OCI-LY1 (cell line): ENCODE data around the gene HIVEP2.

Experiments
- H2AFZ ChIP-seq: fragments of 200-600 bp; sonication (generic), shearing (Covaris generic); 2 replicates; pipeline ENCODE4 v1.6.0; 2014; ENCODE audit warnings: antibody characterized with exemption, mild to moderate bottlenecking, low read length
- H3F3A ChIP-seq: fragments of 200-600 bp; sonication (generic), shearing (Covaris generic); 2 replicates; pipeline ENCODE4 v1.6.0; 2014; ENCODE audit warnings: mild to moderate bottlenecking, antibody characterized with exemption, low read length, moderate library complexity; ENCODE audit not compliant: insufficient read depth
- H3K27ac ChIP-seq: fragments of 200-600 bp; sonication (generic); 2 replicates; pipeline ENCODE4 v1.5.1; 2014; ENCODE audit warnings: low read length, mixed run types, mild to moderate bottlenecking, low read depth; ENCODE audit not compliant: poor library complexity, severe bottlenecking
- H3K27me3 ChIP-seq: fragments of 200-600 bp; sonication (generic); 2 replicates; pipeline ENCODE4 v1.6.0; 2014; ENCODE audit warnings: antibody characterized with exemption, mild to moderate bottlenecking, low read length, moderate library complexity; ENCODE audit not compliant: insufficient read depth
- H3K36me3 ChIP-seq: fragments of 200-600 bp; sonication (generic); 2 replicates; pipeline ENCODE4 v1.6.1; 2014; ENCODE audit warnings: mild to moderate bottlenecking, antibody characterized with exemption, low read length, moderate library complexity, mixed read lengths; ENCODE audit not compliant: insufficient read depth
- H3K4me1 ChIP-seq: fragments of 200-600 bp; sonication (generic); 2 replicates; pipeline ENCODE4 v1.5.1; 2014; ENCODE audit warnings: mild to moderate bottlenecking, low read length, moderate library complexity; ENCODE audit not compliant: insufficient read depth, severe bottlenecking
- H3K4me2 ChIP-seq: fragments of 200-600 bp; sonication (generic), shearing (Covaris generic); 2 replicates; pipeline ENCODE4 v1.6.1; 2014; ENCODE audit warnings: low read length
- H3K4me3 ChIP-seq: fragments of 200-600 bp; sonication (generic); 2 replicates; pipeline ENCODE4 v1.5.1; 2014; ENCODE audit warnings: low read length, low read depth, mild to moderate bottlenecking, mixed read lengths; ENCODE audit not compliant: poor library complexity, severe bottlenecking
- H3K79me2 ChIP-seq: fragments of 200-600 bp; shearing (Covaris generic); 2 replicates; pipeline ENCODE4 v1.6.1; 2016; ENCODE audit warnings: mixed run types, low read length, mixed read lengths; ENCODE audit not compliant: insufficient read depth
- H3K9ac ChIP-seq: fragments of 200-600 bp; sonication (generic), shearing (Covaris generic); 2 replicates; pipeline ENCODE4 v1.6.1; 2014; ENCODE audit warnings: mild to moderate bottlenecking, low read length, mixed read lengths
- H3K9me2 ChIP-seq: fragments of 200-600 bp; sonication (generic), shearing (Covaris generic); 2 replicates; pipeline ENCODE4 v1.6.1; 2014; ENCODE audit warnings: low read depth, mild to moderate bottlenecking, low read length, mixed read lengths
- H3K9me3 ChIP-seq: fragments of 200-600 bp; shearing (Covaris generic); 2 replicates; pipeline ENCODE4 v1.6.1; 2014; ENCODE audit warnings: low read length, mixed read lengths
- H4K20me1 ChIP-seq: fragments of 200-600 bp; sonication (generic), shearing (Covaris generic); 2 replicates; pipeline ENCODE4 v1.6.0; 2016; ENCODE audit warnings: mild to moderate bottlenecking, low read length; ENCODE audit not compliant: insufficient read depth
- CTCF ChIP-seq: fragments of 200-600 bp; sonication (generic), shearing (Covaris generic); IDR thresholded peaks from 2 replicates; pipeline ENCODE4 v1.5.1; 2017; ENCODE audit warnings: mild to moderate bottlenecking, antibody characterized with exemption, low read length, moderate library complexity, mixed read lengths
- EZH2 ChIP-seq: fragments of 200-600 bp; sonication (generic), shearing (Covaris generic); IDR thresholded peaks from 2 replicates; pipeline ENCODE4 v1.8.0; 2017; ENCODE audit warnings: borderline replicate concordance, mixed run types, mild to moderate bottlenecking, antibody characterized with exemption, low read length, moderate library complexity, mixed read lengths

HIVEP2 gene

GRCh38 chr6:142750998-142751397 is 194.0 kb downstream of the HIVEP2 start:
- Histone ChIP-seq H3K27ac (no peak overlapping the region), H2AFZ (no peak overlapping the region), H3K79me2 (no peaks in the 10 kb centered on the region), H3K9me2 (no peaks in the 10 kb centered on the region), H3K9ac (no peak overlapping the region), H3K9me3 (no peaks in the 10 kb centered on the region), H3K27me3 (no peaks in the 10 kb centered on the region), H3K4me1 (no peaks in the 10 kb centered on the region), H3F3A (no peaks in the 10 kb centered on the region), H3K4me2 (no peak overlapping the region), H3K4me3 (no peak overlapping the region), H3K36me3 (peaks cover 28% of the 10 kb centered on the region; the same call in 1 of the 2 replicates), H4K20me1 (no peaks in the 10 kb centered on the region)
- TF ChIP-seq EZH2 (no peak), CTCF (no peak)

GRCh38 chr6:142749556-142749955 is 195.4 kb downstream of the HIVEP2 start:
- Histone ChIP-seq H3K4me3 (no peak overlapping the region), H3K9me2 (no peaks in the 10 kb centered on the region), H2AFZ (no peak overlapping the region), H3K9ac (no peak overlapping the region), H3K4me2 (no peak overlapping the region), H3K9me3 (no peaks in the 10 kb centered on the region), H3K27me3 (no peaks in the 10 kb centered on the region), H3F3A (no peaks in the 10 kb centered on the region), H3K36me3 (peaks cover 18% of the 10 kb centered on the region; the same call in 1 of the 2 replicates), H4K20me1 (no peaks in the 10 kb centered on the region), H3K27ac (no peak overlapping the region), H3K79me2 (no peaks in the 10 kb centered on the region), H3K4me1 (no peaks in the 10 kb centered on the region)
- no peak for TF ChIP-seq CTCF
- no peak for TF ChIP-seq EZH2

GRCh38 chr6:142746524-142746923 is 198.5 kb downstream of the HIVEP2 start:
- Histone ChIP-seq H3K4me1 (no peaks in the 10 kb centered on the region), H4K20me1 (no peaks in the 10 kb centered on the region), H2AFZ (no peak overlapping the region), H3K9me2 (no peaks in the 10 kb centered on the region), H3K36me3 (no peaks in the 10 kb centered on the region), H3K4me2 (no peak overlapping the region), H3K27me3 (no peaks in the 10 kb centered on the region), H3F3A (no peaks in the 10 kb centered on the region), H3K4me3 (no peak overlapping the region), H3K79me2 (no peaks in the 10 kb centered on the region), H3K9me3 (no peaks in the 10 kb centered on the region), H3K27ac (no peak overlapping the region), H3K9ac (no peak overlapping the region)
- peak; percentile 73 for TF ChIP-seq CTCF
- no peak for TF ChIP-seq EZH2
